OCI-LY3 (cell line): ENCODE measurements around the gene SLX9.

Experiments
- CTCF ChIP-seq: fragments of 200-600, 300-600 bp; sonication (generic); IDR thresholded peaks from 2 replicates; pipeline ENCODE4 v1.5.1; 2014; ENCODE audit warnings: antibody characterized with exemption, low read length, low read depth
- EZH2phosphoT487 ChIP-seq: fragments of 200-600 bp; shearing (Covaris generic); IDR thresholded peaks from 2 replicates; pipeline ENCODE4 v1.6.1; 2018; ENCODE audit warnings: antibody characterized with exemption, mixed run types, low read depth

GRCh38 chr21:45021428-45022347 is 81.9 kb downstream of the SLX9 start:
- TF ChIP-seq CTCF (no peak), EZH2phosphoT487 (no peak)
